HG02798 (cell line): Measurements from ENCODE around the gene USP15.
A peak's percentile ranks its signal among the peaks of the same experiment; 100 is the strongest.
"Not testable (repeated sequence)": the region's sequence is repeated elsewhere in the genome, so short reads cannot be mapped to it uniquely, and the experiment has no call there.

ENCODE experiments used
- ATAC-seq: cut with Tn5 transposase; IDR thresholded peaks from one replicate; pipeline ENCODE4 v1.9.1; 2021; ENCODE audit warnings: mild to moderate bottlenecking; ENCODE audit not compliant: unreplicated experiment, poor library complexity

Gene USP15

GRCh38 chr12:62434494-62435302, 174.5 kb downstream of the USP15 start:
- ATAC-seq = peak; percentile 39

- ATAC-seq = peak; percentile 73
These were observed 175.3 kb downstream of the USP15 start for GRCh38 chr12:62435303-62436163.

GRCh38 chr12:62436164-62436503, 175.9 kb downstream of the USP15 start:
- no peak for ATAC-seq

GRCh38 chr12:62438098-62438692, 178.0 kb downstream of the USP15 start:
- no peak for ATAC-seq

GRCh38 chr12:62446754-62447452, 186.7 kb downstream of the USP15 start:
- no peak for ATAC-seq

GRCh38 chr12:62448436-62448835, 188.2 kb downstream of the USP15 start:
- ATAC-seq = no peak

- not testable (repeated sequence) for ATAC-seq
These were observed 195.2 kb downstream of the USP15 start for GRCh38 chr12:62455429-62455828.

GRCh38 chr12:62458626-62459025, 198.4 kb downstream of the USP15 start:
- ATAC-seq = no peak

GRCh38 chr12:62459976-62460375, 199.8 kb downstream of the USP15 start:
- ATAC-seq = no peak

GRCh38 chr12:62461171-62461837, 201.1 kb downstream of the USP15 start:
- ATAC-seq = not testable (repeated sequence)

GRCh38 chr12:62463252-62463651, 203.0 kb downstream of the USP15 start:
- not testable (repeated sequence) for ATAC-seq
